Measurements from ENCODE around the gene CREBZF.
"Not testable (repeated sequence)": the region's sequence is repeated elsewhere in the genome, so short reads cannot be mapped to it uniquely, and the experiment has no call there.

The CREBZF gene

GRCh38 chr11:85672105-85672902, 7.4 kb upstream of the CREBZF start:
- no peak for DNase-seq

GRCh38 chr11:85670949-85671663, 6.2 kb upstream of the CREBZF start:
- DNase-seq = not testable (repeated sequence)

DNA sequence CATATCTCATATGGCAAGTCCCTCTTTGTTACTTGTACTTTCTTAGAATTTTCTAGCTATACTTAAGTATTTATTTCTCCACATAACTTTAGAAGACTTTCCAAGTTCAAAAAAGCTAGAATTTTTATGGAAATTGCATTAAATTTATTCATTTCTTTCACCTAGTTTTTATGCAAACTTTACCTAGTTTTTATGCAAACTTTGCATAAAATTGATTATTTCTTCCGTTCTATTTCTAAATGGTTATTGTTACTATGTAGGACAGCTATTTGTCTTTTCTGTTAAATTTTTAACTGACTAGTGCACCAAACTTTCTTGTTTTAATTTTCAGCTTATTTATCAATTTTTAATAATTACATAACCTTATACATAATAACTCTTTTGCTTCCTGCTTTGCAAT, 3.2 kb upstream of the CREBZF start:
- no peak for DNase-seq

DNA sequence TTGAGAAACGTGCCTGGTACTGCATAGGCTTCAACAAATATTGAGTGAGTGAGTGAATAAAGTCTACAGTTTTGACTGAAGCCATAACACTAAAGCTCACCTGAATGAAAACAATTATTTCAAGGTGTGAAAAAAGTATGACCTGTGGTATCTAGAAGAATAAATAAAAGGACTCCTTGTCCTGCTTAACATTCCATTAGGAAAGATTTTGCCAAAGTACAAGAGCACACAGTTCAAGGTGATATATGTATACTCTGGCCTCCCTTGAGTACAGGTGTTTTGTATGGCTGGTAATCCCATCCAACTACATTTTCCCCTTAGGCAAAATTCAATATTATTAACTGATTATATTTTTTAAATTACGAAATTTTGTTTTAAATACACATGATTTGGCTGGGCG, 1.8 kb upstream of the CREBZF start:
- DNase-seq = no peak

DNA sequence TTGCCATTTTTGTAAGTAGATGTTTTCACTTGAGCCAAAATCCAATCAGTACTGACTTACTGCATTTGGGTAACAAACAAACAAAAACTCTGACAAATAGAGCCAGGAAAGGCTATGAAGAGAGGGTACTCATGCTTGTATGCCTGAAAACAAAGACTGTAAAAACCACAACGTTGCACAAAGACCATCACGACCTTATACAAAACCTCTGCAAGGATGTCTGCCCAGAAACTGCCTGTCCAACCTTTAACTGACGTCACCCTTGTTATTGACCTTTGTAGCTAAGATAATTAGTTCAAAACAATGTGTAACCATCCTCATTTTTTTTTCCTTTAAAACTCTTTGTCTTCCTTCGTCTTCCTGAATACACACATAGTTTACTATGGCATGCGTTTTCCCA, 804 bp upstream of the CREBZF start:
- DNase-seq = peak in 1 of 58 donors; percentile 16

DNA sequence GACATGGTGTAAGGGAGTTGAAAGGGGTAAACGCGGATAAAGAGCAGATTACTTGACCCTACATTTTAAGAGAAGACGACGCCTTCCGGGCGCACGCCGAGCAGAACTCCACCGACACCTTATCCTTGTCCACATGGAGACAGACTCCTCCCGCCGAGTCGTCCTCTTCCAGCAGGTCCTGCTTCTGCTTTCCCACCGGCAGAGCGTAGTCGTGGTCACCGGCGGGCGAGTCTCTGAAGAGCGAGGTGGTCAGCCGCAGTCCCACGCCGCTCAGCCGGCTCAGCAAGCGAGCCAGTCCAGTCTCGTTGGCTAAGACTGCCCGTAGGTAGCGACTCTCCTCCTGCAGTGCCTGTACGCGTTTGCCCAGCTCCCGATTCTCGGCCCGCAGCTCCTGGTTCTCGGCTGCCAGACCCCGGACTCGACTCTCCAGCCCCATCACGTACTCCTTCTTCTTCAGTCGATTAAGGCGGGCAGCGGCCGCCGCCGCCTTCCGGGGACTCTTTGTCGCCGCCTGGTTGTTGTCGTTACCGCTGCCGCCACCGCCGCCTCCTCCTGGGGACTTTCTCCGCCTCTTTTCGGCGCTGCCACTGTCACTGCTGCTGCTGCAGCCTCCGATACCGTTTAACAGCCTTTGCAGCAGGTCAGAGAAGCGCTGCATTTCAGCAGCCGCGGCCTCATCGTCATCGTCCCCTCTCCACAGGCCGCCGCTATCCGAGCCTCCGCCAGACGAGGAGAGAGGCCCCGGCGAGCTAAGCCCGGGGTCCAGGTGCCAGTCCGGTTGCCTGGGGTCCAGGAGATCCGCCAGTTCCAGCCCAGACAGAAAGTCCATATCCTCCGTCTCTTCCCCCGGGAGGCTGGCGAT, 945 bp downstream of the CREBZF start:
- DNase-seq = peak in 55 of 58 donors; percentile 18 to 84 (median 71)

- no peak for DNase-seq
Measured at GRCh38 chr11:85663080-85663752, 1.7 kb downstream of the CREBZF start.

- DNase-seq = no peak
Measured at GRCh38 chr11:85661972-85662664, 2.8 kb downstream of the CREBZF start.

DNA sequence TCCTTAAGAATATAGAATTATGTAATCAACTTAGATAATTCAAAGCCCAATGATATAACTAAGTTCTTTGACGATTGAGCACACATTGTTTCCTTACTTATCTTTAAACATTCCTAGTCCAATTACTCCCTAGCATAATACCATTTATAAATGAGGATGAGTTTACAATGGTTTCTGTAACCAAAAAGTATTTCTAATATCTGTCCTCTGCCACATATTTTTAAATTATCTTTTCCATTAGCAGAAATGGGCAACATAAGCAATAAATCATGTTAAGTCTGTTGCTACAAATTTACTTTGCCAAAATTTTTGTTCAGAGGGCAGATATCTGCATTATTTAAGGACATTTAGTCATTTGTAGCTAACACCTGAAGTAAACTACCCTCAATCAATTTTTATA, 6.7 kb downstream of the CREBZF start:
- no peak for DNase-seq

DNA sequence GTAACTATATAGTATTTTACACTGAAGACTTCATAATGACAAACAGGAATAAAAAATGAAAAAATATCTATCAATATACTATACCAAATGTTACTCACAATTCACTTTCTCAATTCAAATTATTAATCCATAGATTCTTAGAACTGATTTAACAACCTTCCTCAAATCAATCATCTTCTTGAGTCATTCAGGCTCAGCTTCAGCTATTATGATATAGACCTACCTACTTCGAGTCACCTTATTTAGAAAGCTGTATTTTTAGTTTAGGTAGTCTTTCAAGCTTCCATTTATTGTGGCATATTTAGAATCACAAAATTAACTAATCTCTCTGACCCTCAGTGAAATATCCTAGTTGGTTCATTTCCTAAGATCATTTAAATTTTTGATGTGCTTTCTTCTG, 8.2 kb downstream of the CREBZF start:
- no peak for DNase-seq

DNA sequence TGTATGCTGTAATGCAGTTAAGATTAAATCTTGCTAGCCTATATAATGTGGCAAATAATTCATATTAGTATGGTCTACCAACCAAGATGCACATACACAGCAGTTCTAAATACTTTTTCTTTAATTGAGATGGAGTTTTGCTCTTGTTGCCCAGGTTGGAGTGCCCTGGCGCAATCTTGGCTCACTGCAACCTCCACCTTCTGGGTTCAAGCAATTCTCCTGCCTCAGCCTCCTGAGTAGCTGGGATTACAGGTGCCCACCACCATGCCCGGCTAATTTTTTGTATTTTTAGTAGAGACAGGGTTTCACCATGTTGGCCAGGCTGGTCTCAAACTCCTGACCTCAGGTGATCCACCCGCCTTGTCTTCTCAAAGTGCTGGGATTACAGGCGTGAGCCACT, 10.6 kb downstream of the CREBZF start:
- not testable (repeated sequence) for DNase-seq

DNA sequence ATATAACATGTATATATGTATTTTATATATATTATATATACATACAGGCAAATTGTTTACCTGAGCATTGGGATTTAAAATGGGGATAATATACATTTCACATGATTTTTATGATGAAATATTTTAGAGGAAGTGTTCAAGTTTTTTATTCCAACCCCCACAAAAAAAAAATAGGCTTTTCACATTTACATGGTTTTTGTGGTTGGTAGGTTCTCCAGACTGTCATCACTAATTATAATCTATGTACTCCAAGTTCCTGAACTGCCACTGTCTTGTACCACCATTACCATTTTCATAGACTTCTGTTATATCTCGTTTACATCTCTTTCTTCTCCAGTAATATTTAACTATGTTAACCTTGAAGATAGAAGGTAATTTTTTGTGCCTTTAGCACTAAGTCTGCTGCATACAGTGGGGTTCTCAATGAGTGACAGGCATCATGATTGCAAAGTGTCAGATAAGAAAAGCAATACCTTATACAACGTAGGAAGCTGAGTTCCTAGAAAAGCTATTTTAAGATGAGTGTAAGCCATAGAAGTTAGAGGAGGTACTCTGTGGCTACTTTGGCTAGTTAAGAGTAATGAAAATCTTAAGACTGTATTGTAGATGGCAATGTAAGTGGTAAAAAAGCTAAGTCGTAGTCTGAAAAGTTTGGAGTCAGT, 12.0 kb downstream of the CREBZF start:
- DNase-seq = no peak

DNA sequence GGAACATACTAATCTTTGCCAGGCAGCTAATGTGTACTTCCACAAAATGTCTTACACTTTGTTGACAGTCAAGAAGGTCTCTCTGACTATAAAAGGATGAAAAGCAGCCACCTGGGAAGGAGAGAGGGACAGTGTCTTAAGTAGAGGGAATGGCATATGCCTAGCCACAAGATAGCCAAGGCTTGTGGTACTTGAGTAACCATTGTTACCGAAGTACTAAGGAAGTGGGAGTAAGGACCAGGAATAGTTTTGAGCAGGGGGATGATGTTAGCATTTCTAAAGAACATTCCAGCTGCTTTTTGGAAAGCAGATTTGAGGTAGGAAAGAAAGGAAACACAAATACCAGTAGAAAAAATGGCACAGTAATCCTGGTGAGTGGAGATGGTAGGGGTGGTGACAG, 13.8 kb downstream of the CREBZF start:
- no peak for DNase-seq

DNA sequence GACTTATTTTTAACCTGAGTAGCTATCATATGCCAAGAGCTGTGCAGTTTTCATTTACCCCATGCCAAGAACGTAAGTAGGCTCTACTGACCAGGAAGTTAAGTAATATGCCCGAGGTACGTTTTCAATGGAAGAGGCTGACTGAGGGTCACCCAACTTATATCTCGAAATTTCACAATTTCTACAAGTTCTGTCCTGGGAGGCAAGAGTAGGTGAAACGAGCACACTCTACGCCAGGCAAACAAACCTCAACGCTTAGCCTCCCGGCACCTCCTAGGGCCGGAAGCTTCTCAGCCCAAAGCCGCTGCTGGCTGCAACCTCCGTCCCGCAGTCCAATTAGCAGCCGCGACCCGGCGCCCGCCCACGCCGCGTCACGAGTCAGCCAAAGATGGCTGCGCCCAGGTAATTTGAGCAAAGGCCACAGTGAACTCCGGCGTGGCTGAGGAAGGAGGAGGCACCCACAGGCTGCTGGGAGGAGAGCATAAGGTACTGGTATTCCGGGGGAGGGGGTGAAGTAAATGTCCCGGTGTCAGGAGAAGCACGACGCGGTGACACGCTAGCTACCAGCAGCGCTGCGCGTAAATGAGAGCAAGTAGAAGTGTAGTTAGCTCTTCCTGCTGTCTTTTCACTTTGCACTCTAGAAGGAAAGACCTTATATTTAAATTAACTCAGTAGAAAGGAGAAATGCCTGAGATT, 17.2 kb downstream of the CREBZF start, which contains the start of gene TMEM126A:
Gene TMEM126A, plus strand, starts transcription at position 364 of the 696 bp plus-strand sequence. CDS start 2,289 bp downstream, outside the sequence.
- peak; percentile 46 to 93 (median 82) for DNase-seq

- DNase-seq = no peak
Measured at GRCh38 chr11:85647078-85647477, 17.9 kb downstream of the CREBZF start.

- DNase-seq = no peak
Measured at GRCh38 chr11:85643191-85643614, 21.7 kb downstream of the CREBZF start.

GRCh38 chr11:85634747-85635146, 30.2 kb downstream of the CREBZF start:
- no peak for DNase-seq

GRCh38 chr11:85628771-85629341, 36.1 kb downstream of the CREBZF start:
- DNase-seq = no peak
